Right hindlimb (tissue), 1 donor: ENCODE results near the gene SLC1A1.
A peak's percentile ranks its signal among the peaks of the same experiment; 100 is the strongest.

ENCODE experiments used
- DNase-seq: peaks from one replicate; pipeline ENCODE4 v3.0.0-alpha.2; 2018

Gene SLC1A1

GRCh38 chr9:4489919-4490704 lies at the start of gene SLC1A1:
TSS of gene SLC1A1 (plus strand) at chr9:4490468. CDS start at chr9:4490680, 212 bp downstream.
- peak; percentile 54 for DNase-seq

GRCh38 chr9:4442806-4443205 lies 47.5 kb upstream of the SLC1A1 start:
- DNase-seq: no peak

- DNase-seq: no peak
Measured at GRCh38 chr9:4443439-4443838, 46.8 kb upstream of the SLC1A1 start.

- DNase-seq: no peak
Measured at GRCh38 chr9:4461437-4461836, 28.8 kb upstream of the SLC1A1 start.

GRCh38 chr9:4463824-4464223 lies 26.4 kb upstream of the SLC1A1 start:
- no peak for DNase-seq

GRCh38 chr9:4464911-4465513 lies 25.3 kb upstream of the SLC1A1 start:
- DNase-seq: no peak

- DNase-seq: no peak
Measured at GRCh38 chr9:4465910-4466309, 24.4 kb upstream of the SLC1A1 start.

- no peak for DNase-seq
Measured at GRCh38 chr9:4475301-4475700, 15.0 kb upstream of the SLC1A1 start.

GRCh38 chr9:4486176-4486575 lies 4.1 kb upstream of the SLC1A1 start:
- DNase-seq: no peak

- peak; percentile 19 for DNase-seq
Measured at GRCh38 chr9:4489562-4489918, 728 bp upstream of the SLC1A1 start.

GRCh38 chr9:4490705-4491625 lies 697 bp downstream of the SLC1A1 start:
- DNase-seq: no peak

- DNase-seq: no peak
Measured at GRCh38 chr9:4491626-4491975, 1.3 kb downstream of the SLC1A1 start.

- DNase-seq: no peak
Measured at GRCh38 chr9:4494332-4494731, 4.1 kb downstream of the SLC1A1 start.

- DNase-seq: no peak
Measured at GRCh38 chr9:4494806-4495205, 4.5 kb downstream of the SLC1A1 start.

GRCh38 chr9:4495537-4495936 lies 5.3 kb downstream of the SLC1A1 start:
- no peak for DNase-seq

GRCh38 chr9:4496497-4496896 lies 6.2 kb downstream of the SLC1A1 start:
- no peak for DNase-seq

GRCh38 chr9:4497395-4497794 lies 7.1 kb downstream of the SLC1A1 start:
- DNase-seq: no peak

GRCh38 chr9:4497855-4498254 lies 7.6 kb downstream of the SLC1A1 start:
- no peak for DNase-seq

- no peak for DNase-seq
Measured at GRCh38 chr9:4499917-4500316, 9.6 kb downstream of the SLC1A1 start.

- no peak for DNase-seq
Measured at GRCh38 chr9:4501147-4501507, 10.9 kb downstream of the SLC1A1 start.

- no peak for DNase-seq
Measured at GRCh38 chr9:4502444-4502843, 12.2 kb downstream of the SLC1A1 start.

GRCh38 chr9:4503103-4503502 lies 12.8 kb downstream of the SLC1A1 start:
- no peak for DNase-seq

GRCh38 chr9:4504250-4504649 lies 14.0 kb downstream of the SLC1A1 start:
- no peak for DNase-seq

- DNase-seq: no peak
Measured at GRCh38 chr9:4506490-4506889, 16.2 kb downstream of the SLC1A1 start.
